Central memory CD4-positive, alpha-beta T cell (primary cell): ENCODE data around the gene RAD51B.

Experiments
- DNase-seq: peaks from one replicate; pipeline ENCODE4 v3.0.0; 2022

RAD51B gene

GRCh38 chr14:68609012-68609411 is 789.4 kb downstream of the RAD51B start:
- DNase-seq = no peak

- no peak for DNase-seq
These were observed 790.7 kb downstream of the RAD51B start for GRCh38 chr14:68610251-68610793.

- no peak for DNase-seq
These were observed 792.0 kb downstream of the RAD51B start for GRCh38 chr14:68611599-68611998.

- DNase-seq = no peak
These were observed 792.5 kb downstream of the RAD51B start for GRCh38 chr14:68612049-68612448.

GRCh38 chr14:68616221-68616902 is 796.8 kb downstream of the RAD51B start:
- no peak for DNase-seq

GRCh38 chr14:68619790-68620574 is 800.4 kb downstream of the RAD51B start:
- no peak for DNase-seq

GRCh38 chr14:68621400-68622365 is 802.1 kb downstream of the RAD51B start:
- no peak for DNase-seq

GRCh38 chr14:68622856-68623255 is 803.3 kb downstream of the RAD51B start:
- DNase-seq = no peak

- no peak for DNase-seq
These were observed 803.7 kb downstream of the RAD51B start for GRCh38 chr14:68623307-68623706.

GRCh38 chr14:68623826-68624225 is 804.2 kb downstream of the RAD51B start:
- DNase-seq = no peak

GRCh38 chr14:68624541-68625220 is 805.1 kb downstream of the RAD51B start:
- DNase-seq = no peak

GRCh38 chr14:68625366-68626090 is 805.9 kb downstream of the RAD51B start:
- no peak for DNase-seq

- no peak for DNase-seq
These were observed 806.8 kb downstream of the RAD51B start for GRCh38 chr14:68626386-68626785.

GRCh38 chr14:68627050-68627867 is 807.7 kb downstream of the RAD51B start:
- DNase-seq = no peak

- peak; percentile 40 for DNase-seq
These were observed 808.5 kb downstream of the RAD51B start for GRCh38 chr14:68627868-68628604.

- DNase-seq = peak; percentile 45
These were observed 809.2 kb downstream of the RAD51B start for GRCh38 chr14:68628605-68629310.

GRCh38 chr14:68630081-68630571 is 810.5 kb downstream of the RAD51B start:
- no peak for DNase-seq

- DNase-seq = no peak
These were observed 811.2 kb downstream of the RAD51B start for GRCh38 chr14:68630611-68631393.
